ENCODE data around the gene CD63. TPM values are rescaled to one million over a fixed set of nuclear protein-coding genes. Genes with fewer than 3 reads are reported as not detected.
A peak's percentile ranks its signal among the peaks of the same experiment; 100 is the strongest.

Gene CD63
- total RNA-seq, 1 donor from 2014 or later = 1,095 TPM

GRCh38 chr12:55745361-55746173 lies 16.8 kb upstream of the CD63 start:
- H3K4me3 ChIP-seq (ENCODE audit: low read depth, low read length) = no peak overlapping the region
- TF ChIP-seq CTCF (conservative IDR thresholded peaks at IDR 0.05; ENCODE audit: low read depth, low read length) = no peak
- no peak for DNase-seq (ENCODE audit: low read depth)

GRCh38 chr12:55744340-55745030 lies 15.7 kb upstream of the CD63 start:
- TF ChIP-seq CTCF (conservative IDR thresholded peaks at IDR 0.05; ENCODE audit: low read depth, low read length) = no peak
- no peak for DNase-seq (ENCODE audit: low read depth)
- H3K4me3 ChIP-seq (ENCODE audit: low read depth, low read length) = peak overlapping the region; percentile 64

DNA sequence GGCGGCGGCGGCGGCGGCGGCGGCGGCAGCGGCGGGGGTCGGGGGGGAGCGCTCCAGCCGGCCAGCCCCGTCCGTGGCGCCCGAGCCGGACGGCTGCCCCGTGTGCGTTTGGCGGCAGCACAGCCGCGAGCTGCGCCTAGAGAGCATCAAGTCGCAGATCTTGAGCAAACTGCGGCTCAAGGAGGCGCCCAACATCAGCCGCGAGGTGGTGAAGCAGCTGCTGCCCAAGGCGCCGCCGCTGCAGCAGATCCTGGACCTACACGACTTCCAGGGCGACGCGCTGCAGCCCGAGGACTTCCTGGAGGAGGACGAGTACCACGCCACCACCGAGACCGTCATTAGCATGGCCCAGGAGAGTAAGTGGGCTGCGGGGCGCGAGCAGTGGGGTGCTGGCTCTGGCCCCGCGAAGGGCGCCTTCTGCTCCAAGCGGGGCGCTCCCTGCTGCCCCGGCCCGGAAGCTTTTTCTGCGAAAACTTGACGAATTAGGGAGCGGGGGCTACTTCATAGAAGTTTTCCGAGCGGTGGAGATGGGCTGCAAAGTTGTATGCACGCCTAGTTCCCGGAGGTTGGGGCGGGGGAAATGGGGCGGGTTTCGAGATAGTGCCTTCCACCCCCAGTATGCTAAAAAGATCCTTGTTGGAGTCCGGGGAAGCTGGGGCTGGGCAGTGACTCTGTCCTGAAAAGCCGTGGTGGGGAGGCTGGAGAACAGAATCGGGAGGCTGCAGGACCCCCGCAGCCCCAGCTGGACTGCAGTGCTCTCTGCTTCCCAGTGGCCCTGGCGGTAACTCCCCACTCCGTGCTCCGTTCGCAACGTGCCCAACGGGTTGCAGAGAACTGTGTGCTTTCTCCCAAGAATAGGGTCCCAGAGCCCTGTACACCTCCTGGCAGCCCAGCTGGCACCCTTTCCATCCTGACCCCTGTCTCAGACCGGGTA lies 14.9 kb upstream of the CD63 start:
- peak overlapping the region; percentile 64 for H3K4me3 ChIP-seq (ENCODE audit: low read depth, low read length)
- no peak for DNase-seq (ENCODE audit: low read depth)
- no peak for TF ChIP-seq CTCF (conservative IDR thresholded peaks at IDR 0.05; ENCODE audit: low read depth, low read length)

DNA sequence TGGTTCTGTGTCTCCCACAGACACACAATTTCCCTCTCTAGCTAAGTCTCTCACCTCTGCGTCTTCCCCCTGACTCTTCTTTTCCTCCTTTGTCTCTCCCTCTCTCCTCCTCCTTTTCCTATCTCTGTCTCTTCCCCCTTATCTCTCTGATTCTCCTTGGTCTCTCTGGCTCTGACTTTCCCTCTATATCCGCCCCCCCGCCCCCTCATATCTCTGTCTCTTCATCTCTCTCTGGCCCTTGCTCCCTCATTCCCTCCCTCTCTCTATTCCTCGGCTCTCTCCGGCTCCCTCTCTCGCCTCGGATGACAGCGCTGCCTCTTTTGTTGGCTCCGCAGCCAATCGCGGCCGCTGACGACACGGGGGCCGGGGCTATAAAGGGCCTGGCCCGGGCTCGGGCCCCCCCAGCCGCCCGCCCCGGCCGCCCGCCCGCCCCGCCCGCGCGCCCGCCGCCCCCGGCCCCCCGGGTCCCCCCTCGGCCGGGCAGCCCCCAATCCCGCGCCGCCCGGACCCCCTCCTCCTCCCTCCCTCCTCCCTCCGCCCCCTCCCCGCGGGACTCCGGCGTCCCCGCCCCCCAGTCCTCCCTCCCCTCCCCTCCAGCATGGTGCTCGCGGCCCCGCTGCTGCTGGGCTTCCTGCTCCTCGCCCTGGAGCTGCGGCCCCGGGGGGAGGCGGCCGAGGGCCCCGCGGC lies 14.1 kb upstream of the CD63 start, which contains the start of gene GDF11:
Gene GDF11, plus strand, starts transcription at position 404 of the 687 bp plus-strand sequence. Its CDS starts 195 bp downstream, at position 599.
- TF ChIP-seq CTCF (conservative IDR thresholded peaks at IDR 0.05; ENCODE audit: low read depth, low read length) = no peak
- DNase-seq (ENCODE audit: low read depth) = no peak
- peak within 1 kb of the TSS; percentile 64 for H3K4me3 ChIP-seq (ENCODE audit: low read depth, low read length)

GRCh38 chr12:55741931-55742680 lies 13.3 kb upstream of the CD63 start:
- peak overlapping the region; percentile 47 for H3K4me3 ChIP-seq (ENCODE audit: low read depth, low read length)
- TF ChIP-seq CTCF (conservative IDR thresholded peaks at IDR 0.05; ENCODE audit: low read depth, low read length) = no peak

More at GRCh38 chr12:55741931-55742680, 13.3 kb upstream of the CD63 start:
- no peak for DNase-seq (ENCODE audit: low read depth)

All from epithelial cell of proximal tubule (primary cell).